Tibial nerve (tissue), 4 donors: Measurements from ENCODE around the gene GGA2. TPM values are rescaled to one million over a fixed set of nuclear protein-coding genes. Genes with fewer than 3 reads are reported as not detected.

ENCODE experiments used
- DNase-seq, 2 donors: peaks; one replicate each; pipeline ENCODE4 v3.0.0-alpha.2; 2019; ENCODE audit warnings: low spot score in 2 of 2
- H3K27ac ChIP-seq, 4 donors: fragments of 200-600 bp; sonication (generic) in 3 of 4; one replicate each; pipeline ENCODE4 v1.5.1; 2017 to 2019; ENCODE audit warnings: mild to moderate bottlenecking in 1 of 4
- H3K27me3 ChIP-seq, 2 donors: fragments of 200-600 bp; sonication (generic) in 1 of 2; one replicate each; pipeline versions ENCODE4 v1.5.1 to v1.6.0; 2017 to 2019
- H3K36me3 ChIP-seq, 3 donors: fragments of 200-600 bp; sonication (generic); one replicate each; pipeline ENCODE4 v1.5.1; 2018 to 2019
- H3K4me1 ChIP-seq, 4 donors: fragments of 200-600 bp; sonication (generic) in 3 of 4; one replicate each; pipeline ENCODE4 v1.5.1; 2017 to 2019
- H3K4me3 ChIP-seq, 4 donors: fragments of 200-600 bp; sonication (generic) in 3 of 4; one replicate each; pipeline ENCODE4 v1.5.1; 2017 to 2019; ENCODE audit warnings: mild to moderate bottlenecking in 1 of 4, moderate library complexity in 1 of 4
- H3K9me3 ChIP-seq, 4 donors: fragments of 200-600 bp; sonication (generic) in 3 of 4; one replicate each; pipeline ENCODE4 v1.5.1; 2017 to 2019
- CTCF ChIP-seq, 5 experiments: fragments of 200-600 bp in 3 of 5; fragments of 450-650 bp in 2 of 5; sonication (generic) in 3 of 5; IDR thresholded peaks; one replicate each; pipeline ENCODE4 v1.5.1; 2016 to 2019; ENCODE audit warnings: antibody characterized with exemption in 5 of 5, mild to moderate bottlenecking in 3 of 5, moderate library complexity in 2 of 5
- EP300 ChIP-seq, 2 donors: sonication (generic); formaldehyde crosslinking; IDR thresholded peaks; one replicate each; pipeline ENCODE4 v1.6.1; 2017; ENCODE audit warnings: antibody characterized with exemption in 2 of 2, mild to moderate bottlenecking in 1 of 2
- POLR2A ChIP-seq, 2 donors: fragments of 450-650 bp; IDR thresholded peaks; one replicate each; pipeline ENCODE4 v1.6.1; 2017; ENCODE audit warnings: antibody characterized with exemption in 2 of 2, mild to moderate bottlenecking in 2 of 2, moderate library complexity in 2 of 2
- WGBS, 2 donors: methylation state at CpG; one replicate each; pipeline ENCODE4 v1.1.5; 2018; 5-methylcytosine and 5-hydroxymethylcytosine counted together
- total RNA-seq, 4 donors: library from RNA; depleted of rRNA; stranded (reverse); fragments of >200 nt; gene quantifications; one replicate each; pipeline ENCODE4 v1.1.0, GENCODE V29; 2016

Gene GGA2
- total RNA-seq, 4 donors from 2014 or later = 29.9 to 40.6 (median 36.8) TPM

GRCh38 chr16:23501291-23501690 lies 9.0 kb downstream of the GGA2 start:
- Histone ChIP-seq H3K36me3 (peaks cover 0 to 8% (median 0%) of the 10 kb centered on the region in 3 donors), H3K4me3 (no peak overlapping the region), H3K27ac (no peak overlapping the region), H3K4me1 (peaks cover 0 to 66% (median 30%) of the 10 kb centered on the region in 4 donors), H3K27me3 (no peaks in the 10 kb centered on the region), H3K9me3 (no peaks in the 10 kb centered on the region)
- WGBS, 2 donors = 86 to 89% methylated on average over 5 of the region's 5 CpGs
- no peak for DNase-seq
- TF ChIP-seq EP300 (IDR thresholded peaks at IDR 0.05) (no peak), CTCF (IDR thresholded peaks at IDR 0.05) (no peak), POLR2A (IDR thresholded peaks at IDR 0.05) (no peak)

GRCh38 chr16:23500862-23501225 lies 9.4 kb downstream of the GGA2 start:
- DNase-seq = no peak
- no peak overlapping the region for H3K27ac ChIP-seq
- H3K9me3 ChIP-seq = no peaks in the 10 kb centered on the region
- 76 to 78% methylated on average over 4 of the region's 4 CpGs for WGBS, 2 donors
- TF ChIP-seq EP300 (IDR thresholded peaks at IDR 0.05) (no peak), POLR2A (IDR thresholded peaks at IDR 0.05) (no peak), CTCF (IDR thresholded peaks at IDR 0.05) (no peak)
- H3K4me3 ChIP-seq = no peak overlapping the region
- H3K27me3 ChIP-seq = no peaks in the 10 kb centered on the region
- peaks cover 0 to 62% (median 30%) of the 10 kb centered on the region in 4 donors for H3K4me1 ChIP-seq
- H3K36me3 ChIP-seq = peaks cover 0 to 10% (median 0%) of the 10 kb centered on the region in 3 donors

GRCh38 chr16:23500212-23500861 lies 10.0 kb downstream of the GGA2 start:
- no peaks in the 10 kb centered on the region for H3K9me3 ChIP-seq
- DNase-seq = no peak
- no peak for TF ChIP-seq CTCF (IDR thresholded peaks at IDR 0.05)
- no peak for TF ChIP-seq POLR2A (IDR thresholded peaks at IDR 0.05)
- no peak for TF ChIP-seq EP300 (IDR thresholded peaks at IDR 0.05)
- H3K27me3 ChIP-seq = no peaks in the 10 kb centered on the region
- peaks cover 0 to 57% (median 29%) of the 10 kb centered on the region in 4 donors for H3K4me1 ChIP-seq
- H3K4me3 ChIP-seq = no peak overlapping the region
- peaks cover 0 to 15% (median 0%) of the 10 kb centered on the region in 3 donors for H3K36me3 ChIP-seq
- no peak overlapping the region for H3K27ac ChIP-seq
- WGBS, 2 donors = 93 to 96% methylated on average over 20 of the region's 20 CpGs

GRCh38 chr16:23499801-23500200 lies 10.5 kb downstream of the GGA2 start:
- no peak for DNase-seq

More at GRCh38 chr16:23499801-23500200, 10.5 kb downstream of the GGA2 start:
- Histone ChIP-seq H3K27ac (no peak overlapping the region), H3K27me3 (no peaks in the 10 kb centered on the region), H3K4me3 (no peak overlapping the region), H3K4me1 (peaks cover 0 to 51% (median 25%) of the 10 kb centered on the region in 4 donors), H3K36me3 (peaks cover 0 to 21% (median 0%) of the 10 kb centered on the region in 3 donors), H3K9me3 (no peaks in the 10 kb centered on the region)
- WGBS, 2 donors = 86 to 87% methylated on average over 7 of the region's 7 CpGs
- TF ChIP-seq EP300 (IDR thresholded peaks at IDR 0.05) (no peak), CTCF (IDR thresholded peaks at IDR 0.05) (no peak), POLR2A (IDR thresholded peaks at IDR 0.05) (no peak)
